HepG2 (cell line): ENCODE results near the gene NCKIPSD. TPM values are rescaled to one million over a fixed set of nuclear protein-coding genes. Genes with fewer than 3 reads are reported as not detected.

ENCODE experiments used
- ATAC-seq: fragments of 200-7000 bp; cut with Tn5 transposase; 3 replicates; pipeline ENCODE4 v1.9.1; 2020; ENCODE audit warnings: mild to moderate bottlenecking, moderate library complexity
- BruUV-seq: library from RNA; stranded (reverse); fragments of 400-500 nt; replicated peaks from 2 replicates; lab custom pipeline; 2021; lab: Mats Ljungman, UMichigan
- CTCF ChIA-PET: fragments of 300-600 bp; formaldehyde crosslinking; extraction: SDS; loops from one replicate; lab custom pipeline; 2021; ENCODE audit warnings: low total read pairs, inconsistent platforms, low intra/inter-chr PET ratio; lab: Yijun Ruan, JAX
- POLR2A ChIA-PET: fragments of 350-600 bp; sonication (Branson Sonifier 250); formaldehyde crosslinking; loops from one replicate; lab custom pipeline; 2020; ENCODE audit warnings: antibody characterized with exemption, inconsistent platforms; lab: Yijun Ruan, JAX
- DNase-seq: peaks from one replicate; pipeline ENCODE4 v3.0.0-alpha.2; 2015; ENCODE audit warnings: low spot score
- FAIRE-seq: peaks from 3 replicates; lab custom pipeline; 2011; peaks lifted over from hg19 to GRCh38; lab: Jason Lieb, UNC
- H2AFZ ChIP-seq: one replicate; pipeline ENCODE4 v1.6.1; 2011; ENCODE audit warnings: low read length, inconsistent platforms
- H3K27ac ChIP-seq: fragments of 300-600 bp; 3 replicates; pipeline ENCODE4 v1.8.0; 2011; ENCODE audit warnings: mixed run types, mild to moderate bottlenecking, mixed read lengths, low read length, inconsistent platforms; ENCODE audit not compliant: insufficient read depth; ENCODE audit errors: extremely low read length
- H3K27me3 ChIP-seq, 2 experiments: fragments of 200-600 bp in 1 of 2; 2 replicates in 1 of 2; 3 replicates in 1 of 2; pipeline versions ENCODE4 v1.6.0 to v1.8.0; 2011; ENCODE audit warnings: low read length in 2 of 2, mild to moderate bottlenecking in 2 of 2, moderate library complexity in 2 of 2, inconsistent platforms in 1 of 2; ENCODE audit not compliant: insufficient read depth in 2 of 2, control insufficient read depth in 1 of 2
- H3K36me3 ChIP-seq, 2 experiments: fragments of 200-600 bp in 1 of 2; replicated peaks in 1 of 2; 2 replicates in 1 of 2; 3 replicates in 1 of 2; pipeline versions ENCODE4 v1.5.1 to v1.8.0; 2011; ENCODE audit warnings: low read length in 2 of 2, inconsistent platforms in 1 of 2; ENCODE audit not compliant: insufficient read depth in 2 of 2, control insufficient read depth in 1 of 2
- H3K4me1 ChIP-seq: 2 replicates; pipeline ENCODE4 v1.5.1; 2012; ENCODE audit warnings: low read length, inconsistent platforms; ENCODE audit not compliant: insufficient read depth
- H3K4me2 ChIP-seq: 2 replicates; pipeline ENCODE4 v1.6.0; 2011; ENCODE audit warnings: low read depth, low read length, inconsistent platforms
- H3K4me3 ChIP-seq, 3 experiments: fragments of 200-600 bp in 1 of 3; sonication (generic), shearing (Covaris generic) in 1 of 3; replicated peaks in 1 of 3; 2 replicates each; pipeline ENCODE4 v1.5.1; 2011 to 2016; ENCODE audit warnings: low read length in 3 of 3, inconsistent platforms in 2 of 3, low read depth in 2 of 3, mild to moderate bottlenecking in 2 of 3, control low read depth in 1 of 3, mixed read lengths in 1 of 3; ENCODE audit not compliant: insufficient read depth in 1 of 3
- H3K79me2 ChIP-seq: one replicate; pipeline ENCODE4 v1.6.1; 2011; ENCODE audit warnings: low read length, inconsistent platforms; ENCODE audit not compliant: insufficient read depth
- H3K9ac ChIP-seq: 2 replicates; pipeline ENCODE4 v1.6.0; 2011; ENCODE audit warnings: mild to moderate bottlenecking, low read depth, low read length, inconsistent platforms; ENCODE audit not compliant: insufficient read depth
- H3K9me3 ChIP-seq: 2 replicates; pipeline ENCODE4 v1.5.1; 2012; ENCODE audit warnings: mild to moderate bottlenecking, low read length
- H4K20me1 ChIP-seq: 2 replicates; pipeline ENCODE4 v1.6.0; 2011; ENCODE audit warnings: inconsistent platforms, mild to moderate bottlenecking, low read length, moderate library complexity; ENCODE audit not compliant: insufficient read depth
- BHLHE40 ChIP-seq: IDR thresholded peaks from 2 replicates; pipeline ENCODE4 v1.6.1; 2011; ENCODE audit warnings: low read length, improper control_type of control experiment
- CAMTA2 ChIP-seq: sonication (generic); formaldehyde crosslinking; IDR thresholded peaks from 2 replicates; pipeline ENCODE4 v1.4.0; 2020; ENCODE audit warnings: mild to moderate bottlenecking, missing genetic modification reagents, borderline replicate concordance
- CHD2 ChIP-seq: IDR thresholded peaks from 2 replicates; pipeline ENCODE4 v1.6.1; 2011; ENCODE audit warnings: low read depth, low read length, improper control_type of control experiment
- GMEB1 ChIP-seq: sonication (generic); formaldehyde crosslinking; IDR thresholded peaks from 2 replicates; pipeline ENCODE4 v1.5.1; 2020; ENCODE audit warnings: missing genetic modification reagents, mild to moderate bottlenecking, borderline replicate concordance
- LCORL ChIP-seq, 2 experiments: fragments of 450-650 bp in 1 of 2; sonication (generic) in 1 of 2; formaldehyde crosslinking in 1 of 2; IDR thresholded peaks; 2 replicates each; pipeline versions ENCODE4 v1.5.0 to v1.6.1; 2017 to 2020; ENCODE audit warnings: antibody characterized with exemption in 1 of 2, missing genetic modification reagents in 1 of 2
- MED8 ChIP-seq: sonication (generic); formaldehyde crosslinking; IDR thresholded peaks from 2 replicates; pipeline ENCODE4 v1.8.1; 2023; ENCODE audit warnings: mild to moderate bottlenecking, missing genetic modification reagents; ENCODE audit not compliant: insufficient replicate concordance
- SALL1 ChIP-seq: sonication (generic); formaldehyde crosslinking; IDR thresholded peaks from 2 replicates; pipeline ENCODE4 v1.8.0; 2022; ENCODE audit warnings: mild to moderate bottlenecking, missing genetic modification reagents
- YEATS2 ChIP-seq: sonication (generic); formaldehyde crosslinking; IDR thresholded peaks from 2 replicates; pipeline ENCODE4 v1.4.0; 2020; ENCODE audit warnings: missing genetic modification reagents, borderline replicate concordance
- ZNF337 ChIP-seq: sonication (generic); formaldehyde crosslinking; IDR thresholded peaks from 2 replicates; pipeline ENCODE4 v1.5.1; 2020; ENCODE audit warnings: missing genetic modification reagents, low read depth, mild to moderate bottlenecking, borderline replicate concordance
- ZNF781 ChIP-seq: sonication (generic); formaldehyde crosslinking; IDR thresholded peaks from 2 replicates; pipeline ENCODE4 v1.5.1; 2020; ENCODE audit warnings: borderline replicate concordance, mild to moderate bottlenecking, missing genetic modification reagents; ENCODE audit errors: not compliant biosample characterization
- WGBS: methylation state at CpG from one replicate; pipeline ENCODE4 v1.1.6; 2017; ENCODE audit warnings: low lambda C conversion rate; 5-methylcytosine and 5-hydroxymethylcytosine counted together
- in situ Hi-C: cut with HindIII; loops from 2 replicates; pipeline ENCODE4 v1.10.0; 2017; ENCODE audit warnings: low pct_unique_long_range_greater_than_20kb; ENCODE audit not compliant: extremely low pct_ligation_motif_present
- intact Hi-C: fragments of 100-400 bp; cut with micrococcal nuclease; formaldehyde crosslinking; loops from one replicate; pipeline ENCODE4 v1.10.0; 2022; ENCODE audit not compliant: unreplicated experiment
- polyA plus RNA-seq, 8 experiments: library from polyadenylated mRNA; depleted of rRNA in 3 of 8; stranded (reverse) in 7 of 8; unstranded in 1 of 8; fragments of >200 nt; fragmentation: Illumina TruSeq in 4 of 8; extraction: Trizol in 4 of 8; gene quantifications; 2 replicates each; pipeline versions ENCODE4 v1.2.1 to v1.2.3, GENCODE V29; 2011 to 2016; ENCODE audit warnings: low read depth in 4 of 8, missing spikeins in 1 of 8, mixed read lengths in 1 of 8; ENCODE audit not compliant: insufficient read depth in 1 of 8
- total RNA-seq, 5 experiments: library from RNA; depleted of rRNA; stranded (reverse); fragments of >200 nt; fragmentation: Illumina TruSeq; extraction: Trizol; gene quantifications; 2 replicates each; pipeline ENCODE4 v1.2.3, GENCODE V29; 2016; ENCODE audit warnings: low read depth in 1 of 5
- TF ChIP-seq, protein P1 (sequence below): sonication (generic); formaldehyde crosslinking; IDR thresholded peaks from 2 replicates; pipeline ENCODE4 v1.4.0; 2020; ENCODE audit warnings: mild to moderate bottlenecking, low read depth, missing genetic modification reagents

The NCKIPSD gene
- total and polyA plus RNA-seq, 2 of the 13 experiments (the other 11 are each of a cell fraction or from before 2014, with no cell fraction given) = 13.5 to 35.2 TPM

- Histone ChIP-seq H4K20me1 (peaks cover 6% of the 10 kb centered on the region), H3K4me1 (peaks cover 21% of the 10 kb centered on the region), H3K79me2 (no peaks in the 10 kb centered on the region), H3K36me3 (peaks cover 1 to 3% of the 10 kb centered on the region in 2 experiments; a peak in 2 of 5 replicates), H3K27ac (peak within 1 kb of the TSS; percentile 96), H3K9ac (peak within 1 kb of the TSS; percentile 94), H3K4me3 (peak within 1 kb of the TSS; percentile 56 to 77 (median 58); a peak in 5 of 6 replicates), H2AFZ (no peak within 1 kb of the TSS), H3K4me2 (peak within 1 kb of the TSS; percentile 88), H3K9me3 (no peaks in the 10 kb centered on the region), H3K27me3 (no peaks in the 10 kb centered on the region)
- intact Hi-C loops = no loop called here
- CTCF ChIA-PET = interaction anchor here (1.6 kb wide), 1 partner anchor 23 kb away, joined by 4 read pairs; the partner anchor contains the start of gene NCKIPSD
- 32% methylated on average over 26 of the region's 52 CpGs for WGBS
- FAIRE-seq (no peak), ATAC-seq (peak; percentile 32), DNase-seq (peak; percentile 69)
- POLR2A ChIA-PET = interaction anchor here (0.5 to 4.0 kb wide), 18 partner anchors 13 to 769 kb away, joined by 3 to 40 read pairs (median 4); partner anchors contain the start of genes IP6K2, NCKIPSD, PFKFB4 and SLC26A6
- in situ Hi-C loops = no loop called here
- no TSS peak for BruUV-seq
- TF ChIP-seq, protein P1, sequence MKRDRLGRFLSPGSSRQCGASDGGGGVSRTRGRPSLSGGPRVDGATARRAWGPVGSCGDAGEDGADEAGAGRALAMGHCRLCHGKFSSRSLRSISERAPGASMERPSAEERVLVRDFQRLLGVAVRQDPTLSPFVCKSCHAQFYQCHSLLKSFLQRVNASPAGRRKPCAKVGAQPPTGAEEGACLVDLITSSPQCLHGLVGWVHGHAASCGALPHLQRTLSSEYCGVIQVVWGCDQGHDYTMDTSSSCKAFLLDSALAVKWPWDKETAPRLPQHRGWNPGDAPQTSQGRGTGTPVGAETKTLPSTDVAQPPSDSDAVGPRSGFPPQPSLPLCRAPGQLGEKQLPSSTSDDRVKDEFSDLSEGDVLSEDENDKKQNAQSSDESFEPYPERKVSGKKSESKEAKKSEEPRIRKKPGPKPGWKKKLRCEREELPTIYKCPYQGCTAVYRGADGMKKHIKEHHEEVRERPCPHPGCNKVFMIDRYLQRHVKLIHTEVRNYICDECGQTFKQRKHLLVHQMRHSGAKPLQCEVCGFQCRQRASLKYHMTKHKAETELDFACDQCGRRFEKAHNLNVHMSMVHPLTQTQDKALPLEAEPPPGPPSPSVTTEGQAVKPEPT (CRISPR knock-in tag) = 0 out of 2 replicates have a peak, but pooled peaks have one; percentile 52
- 0 out of 2 replicates have a peak, but pooled peaks have one; percentile 59 for TF ChIP-seq CAMTA2 (CRISPR knock-in tag)
- TF ChIP-seq MED8 (CRISPR knock-in tag) = peak; percentile 10
- TF ChIP-seq BHLHE40 = peak; percentile 82
- TF ChIP-seq GMEB1 (CRISPR knock-in tag) = peak; percentile 2; the same call in 1 of the 2 replicates
- peak; percentile 7 for TF ChIP-seq ZNF781
- peak; percentile 34; the same call in 1 of the 2 replicates for TF ChIP-seq SALL1
- no peak for TF ChIP-seq LCORL (IDR thresholded peaks at IDR 0.05)
- TF ChIP-seq LCORL (CRISPR knock-in tag; IDR thresholded peaks at IDR 0.05) = 0 out of 2 replicates have a peak, but pooled peaks have one; percentile 7
- peak; percentile 19; the same call in 1 of the 2 replicates for TF ChIP-seq CHD2
- TF ChIP-seq ZNF337 (CRISPR knock-in tag) = peak; percentile 72; the same call in 1 of the 2 replicates
- TF ChIP-seq YEATS2 = 0 out of 2 replicates have a peak, but pooled peaks have one; percentile 44
Measured at GRCh38 chr3:48662753-48663488, 22.8 kb downstream of the NCKIPSD start, which contains the start of gene CELSR3. Gene CELSR3, minus strand, starts transcription at chr3:48662886. Its CDS starts 252 bp downstream, at chr3:48662634.
